ENCODE measurements around the gene MSX2.
"Not testable (repeated sequence)": the region's sequence is repeated elsewhere in the genome, so short reads cannot be mapped to it uniquely, and the experiment has no call there.

MSX2 gene

DNA sequence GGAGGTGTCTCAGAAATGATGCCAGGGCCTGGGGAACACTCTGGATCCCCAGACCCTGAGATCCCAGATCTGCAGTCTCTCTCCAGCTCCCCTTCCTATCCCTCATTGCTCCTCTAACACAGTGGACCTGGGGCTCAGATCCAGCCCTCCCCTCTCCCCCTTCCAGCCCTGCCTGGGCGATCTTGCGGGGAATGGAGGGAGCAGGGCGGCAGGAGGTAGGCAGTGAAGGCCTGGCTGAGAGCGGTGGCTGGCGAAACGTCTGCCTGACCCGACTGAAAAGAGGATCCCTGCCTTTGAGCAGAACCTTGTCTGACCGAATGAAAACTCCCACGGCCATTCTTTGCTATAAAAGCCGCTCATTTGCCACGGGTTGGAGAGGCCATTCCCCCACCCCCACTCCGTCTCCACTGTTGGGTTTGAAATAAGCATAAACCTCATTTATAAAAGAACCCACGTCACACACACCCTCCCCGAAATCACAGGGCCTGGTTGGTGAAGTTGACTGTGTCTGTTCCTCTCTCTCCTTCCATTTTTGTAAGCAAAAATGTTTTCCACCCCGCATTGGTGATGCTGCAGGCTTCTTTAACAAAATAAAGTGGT is 8.8 kb downstream of the MSX2 start:
- no peak for DNase-seq (ENCODE audit: low read depth in 2 of 2)

DNA sequence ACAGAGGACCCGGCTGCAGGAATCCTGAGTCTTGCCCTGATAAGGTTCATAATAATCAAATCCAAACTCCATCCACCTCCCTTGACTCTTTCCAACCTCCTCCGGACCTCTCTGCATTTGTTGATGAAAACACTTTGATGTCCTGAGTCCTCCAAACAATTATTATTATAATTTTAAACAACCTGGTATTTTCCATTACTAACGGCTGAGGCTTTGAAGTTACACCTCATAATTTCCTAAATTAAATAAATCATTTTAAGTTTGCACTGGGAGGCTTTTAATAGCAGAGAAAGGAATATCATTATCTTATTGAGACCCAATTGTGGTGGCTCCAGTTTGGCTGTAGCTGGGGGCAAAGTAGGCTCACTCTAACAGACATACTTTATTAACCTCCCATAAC is 9.5 kb downstream of the MSX2 start:
- no peak for DNase-seq (ENCODE audit: low read depth in 2 of 2)

DNA sequence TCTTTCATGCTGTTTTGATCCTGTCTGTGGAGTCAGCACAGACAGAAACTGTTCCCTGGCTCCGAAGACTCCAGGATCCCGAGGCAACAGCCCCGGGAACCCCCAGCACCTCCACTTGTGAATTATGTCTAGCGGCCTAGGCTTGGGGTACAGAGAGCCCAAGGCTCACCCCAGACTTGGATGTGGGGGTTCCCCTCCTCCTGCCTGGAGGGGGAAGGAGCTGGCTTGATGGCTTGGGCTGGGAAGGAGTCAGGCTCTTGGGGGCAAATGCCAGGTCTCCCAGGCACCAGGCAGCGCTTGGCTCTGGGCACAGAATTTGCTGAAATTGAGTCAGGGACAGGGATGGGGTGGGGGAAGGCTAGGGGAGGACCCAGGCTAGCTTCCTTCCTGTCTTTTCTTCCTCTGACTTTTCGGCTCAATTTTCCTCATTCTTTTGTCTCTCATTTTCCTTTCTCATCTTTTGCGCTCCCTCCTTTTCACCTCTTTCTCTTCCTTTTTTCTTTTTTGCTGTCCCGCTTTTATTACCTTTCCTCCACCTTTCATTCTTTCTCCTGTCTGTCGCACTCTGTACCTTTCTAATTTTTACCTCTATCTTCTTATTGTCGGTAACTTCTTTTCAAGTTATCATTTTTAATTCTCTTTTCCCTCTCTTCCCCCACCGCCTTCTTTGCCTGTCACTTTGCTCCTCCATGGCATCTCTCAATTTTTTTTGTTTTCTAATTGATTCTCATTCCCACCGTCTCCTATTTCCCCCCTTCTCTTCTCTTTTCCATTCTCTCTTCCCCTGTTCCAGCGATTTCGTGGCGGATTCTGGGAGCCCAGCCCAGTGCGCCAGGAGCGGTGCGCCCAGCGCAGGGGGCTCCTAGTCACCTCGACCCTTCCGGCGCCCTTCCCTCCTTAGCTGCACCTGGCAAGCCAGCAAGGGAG is 10.5 kb downstream of the MSX2 start:
- DNase-seq (ENCODE audit: low read depth in 2 of 2): no peak

DNA sequence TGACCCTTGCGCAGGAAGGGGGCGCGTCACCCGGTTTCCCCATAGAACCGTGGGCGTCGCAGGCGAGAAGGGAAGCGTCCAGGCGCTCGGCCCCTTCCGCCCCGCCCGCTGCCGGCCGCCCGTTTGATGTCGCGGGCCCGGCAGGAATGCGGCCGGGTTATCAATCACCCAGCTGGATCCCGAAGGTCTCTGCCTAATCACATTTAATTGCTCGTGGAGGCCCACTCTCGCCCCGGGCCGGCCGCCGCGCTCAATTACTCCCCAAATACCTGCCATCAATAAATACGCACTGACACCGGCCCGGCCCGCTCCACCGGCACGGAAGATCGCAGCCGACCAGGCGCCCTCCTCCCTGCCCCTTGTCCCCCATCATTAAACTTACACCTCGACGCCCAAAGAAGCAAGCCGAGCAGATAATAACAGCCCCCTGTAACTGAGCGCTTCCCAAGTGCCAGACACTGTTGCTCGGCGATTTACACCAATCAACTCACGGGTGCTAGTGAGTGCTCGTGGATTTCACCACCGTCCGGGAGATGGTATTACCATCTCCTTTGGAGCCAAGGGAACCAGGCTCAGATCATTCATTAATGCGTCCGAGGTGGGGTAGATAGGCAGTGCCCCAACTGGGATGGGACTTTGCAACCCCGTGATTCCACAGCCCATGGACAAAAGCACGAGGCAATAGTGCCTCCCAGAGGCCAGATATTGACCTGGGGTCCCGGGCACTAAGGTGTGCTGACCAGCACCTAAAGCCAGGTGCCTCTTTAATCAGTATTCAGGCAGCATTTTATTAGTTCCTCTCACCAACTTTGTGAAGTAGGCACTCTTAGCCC is 11.3 kb downstream of the MSX2 start:
- DNase-seq (ENCODE audit: low read depth in 2 of 2): no peak

DNA sequence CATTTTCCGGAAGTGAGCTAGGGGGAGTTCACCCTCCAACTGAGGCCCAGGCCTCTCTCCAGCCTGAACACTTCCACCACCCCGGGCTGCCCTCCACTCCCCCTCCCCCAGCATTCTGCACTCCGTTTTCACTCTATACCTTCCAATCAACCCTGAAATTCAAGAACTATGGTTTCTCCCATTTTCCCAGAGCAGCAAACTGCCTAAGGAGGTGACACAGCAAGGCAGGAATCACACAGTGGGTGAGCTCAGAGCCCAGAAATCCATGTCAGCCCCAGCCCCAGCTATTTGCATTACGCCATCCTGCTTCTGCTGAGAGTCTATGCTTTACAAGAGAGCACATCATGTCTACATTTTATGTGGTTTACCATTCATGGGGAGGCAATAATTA is 11.9 kb downstream of the MSX2 start:
- DNase-seq (ENCODE audit: low read depth in 2 of 2): no peak

DNA sequence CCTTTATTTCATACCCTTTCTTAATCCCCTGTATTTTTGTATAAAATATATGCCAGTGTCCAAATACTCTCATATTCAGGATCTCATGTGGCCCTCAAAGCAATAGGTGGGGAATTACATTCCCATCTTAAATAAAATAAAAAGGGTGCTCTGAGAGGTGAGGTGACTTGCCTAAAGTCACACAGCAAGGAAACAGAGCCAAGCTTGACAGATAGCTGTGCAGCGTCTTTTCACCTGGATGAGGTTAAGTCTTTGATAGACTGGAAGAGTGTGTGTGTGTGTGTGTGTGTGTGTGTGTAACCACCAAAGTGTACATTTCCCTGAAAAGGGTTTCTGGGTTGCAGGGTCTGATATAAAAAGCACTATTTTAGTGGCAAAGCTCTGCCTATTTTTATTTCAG is 12.4 kb downstream of the MSX2 start:
- DNase-seq (ENCODE audit: low read depth in 2 of 2): no peak

DNA sequence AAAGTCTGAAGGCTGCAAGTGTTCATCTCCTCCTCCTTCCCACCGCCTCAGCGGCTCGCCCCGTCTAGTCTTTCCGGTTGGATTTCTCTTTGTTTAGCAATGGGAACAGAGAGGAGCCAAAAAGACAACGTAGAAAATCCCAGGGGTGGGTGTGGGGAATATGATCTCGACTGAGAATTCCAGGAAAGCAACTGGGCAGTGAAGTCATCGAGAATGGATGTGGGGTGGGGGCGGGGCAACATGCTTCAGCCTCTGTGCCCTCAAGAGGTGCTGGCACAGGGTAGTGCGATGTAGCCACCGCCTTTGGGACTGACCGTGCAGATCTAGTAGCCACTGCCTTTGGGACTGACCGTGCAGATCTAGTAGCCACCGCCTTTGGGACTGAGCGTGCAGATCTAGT is 12.9 kb downstream of the MSX2 start:
- no peak for DNase-seq (ENCODE audit: low read depth in 2 of 2)

DNA sequence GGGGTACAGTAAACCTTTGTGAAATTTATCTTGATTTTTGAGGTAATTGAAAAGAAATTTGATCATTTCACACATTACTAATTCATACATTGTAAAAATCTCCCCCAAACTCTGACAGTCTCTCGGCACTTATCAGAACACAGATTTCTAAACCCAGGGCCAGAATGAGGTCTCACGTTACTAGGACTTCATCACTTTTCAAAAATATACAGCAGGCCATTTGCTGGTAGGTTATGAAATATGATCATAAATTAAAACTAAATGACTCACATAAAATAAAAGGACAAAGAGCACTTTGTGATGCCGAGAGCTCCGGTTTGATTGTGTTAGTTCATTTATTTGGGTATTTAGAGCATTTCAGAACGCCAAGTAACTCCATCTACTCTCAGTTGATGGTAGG is 17.0 kb downstream of the MSX2 start:
- no peak for DNase-seq (ENCODE audit: low read depth in 2 of 2)

DNA sequence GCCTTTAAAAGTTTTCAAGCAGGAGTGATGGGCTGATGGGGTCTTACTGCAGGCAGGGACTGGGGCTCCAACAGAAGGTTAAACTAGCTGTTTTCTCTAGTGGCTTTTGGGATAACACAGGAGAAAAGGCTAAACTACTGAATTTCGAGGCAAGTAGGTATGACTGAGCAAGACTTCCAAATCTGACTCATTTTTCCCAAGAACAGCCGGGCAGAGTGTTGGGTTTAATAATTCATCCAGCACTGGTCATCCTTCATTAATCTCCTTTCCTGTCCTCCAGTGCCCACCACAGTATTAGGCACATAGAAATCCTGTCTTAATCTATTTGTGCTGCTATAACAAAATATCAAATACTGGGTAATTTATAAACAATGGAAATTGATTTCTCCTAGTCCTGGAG is 20.5 kb downstream of the MSX2 start:
- DNase-seq (ENCODE audit: low read depth in 2 of 2): no peak

DNA sequence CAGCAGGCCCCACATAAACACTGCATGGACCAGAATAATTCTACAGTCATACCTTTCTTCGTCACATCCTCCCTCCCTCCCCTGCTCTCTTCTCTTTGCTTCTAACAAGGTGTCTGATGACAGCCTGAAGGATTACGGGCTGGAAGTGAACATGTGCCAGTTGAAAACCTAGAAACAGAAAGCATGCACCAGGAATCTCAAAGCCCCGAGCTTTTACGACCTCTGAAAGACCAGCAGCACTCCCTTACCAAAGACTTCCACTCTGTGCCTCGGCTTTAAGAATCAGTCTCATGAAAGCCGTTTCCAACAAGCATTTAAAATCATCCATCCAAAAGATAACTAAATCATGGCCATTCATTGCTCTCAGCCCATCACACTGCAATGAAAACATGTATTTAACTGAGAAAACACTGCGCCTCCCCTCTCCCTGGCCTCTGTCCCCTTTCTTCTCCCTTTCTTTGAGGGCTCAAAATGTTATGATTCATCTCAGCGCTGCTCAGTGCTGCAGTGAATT is 21.3 kb downstream of the MSX2 start:
- DNase-seq (ENCODE audit: low read depth in 2 of 2): no peak

DNA sequence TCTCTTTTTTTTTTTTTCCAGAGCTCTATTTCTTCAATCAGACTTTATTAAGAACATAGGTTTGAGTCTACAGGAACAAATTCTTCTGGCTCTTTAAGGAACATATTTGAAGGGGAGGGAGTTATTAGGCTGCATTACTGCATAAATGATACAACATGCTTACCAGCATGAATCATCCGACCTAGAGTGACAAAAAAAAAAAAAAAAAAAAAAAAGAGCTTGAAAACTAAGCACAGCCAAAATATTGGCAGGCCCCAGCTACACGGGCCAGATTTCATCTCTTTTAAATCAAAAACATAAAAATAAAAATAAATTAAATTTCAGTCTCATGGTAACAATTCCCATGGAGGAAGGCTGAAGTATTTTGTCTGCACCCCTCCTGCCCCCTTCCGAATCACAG is 26.3 kb downstream of the MSX2 start:
- no peak for DNase-seq (ENCODE audit: low read depth in 2 of 2)

DNA sequence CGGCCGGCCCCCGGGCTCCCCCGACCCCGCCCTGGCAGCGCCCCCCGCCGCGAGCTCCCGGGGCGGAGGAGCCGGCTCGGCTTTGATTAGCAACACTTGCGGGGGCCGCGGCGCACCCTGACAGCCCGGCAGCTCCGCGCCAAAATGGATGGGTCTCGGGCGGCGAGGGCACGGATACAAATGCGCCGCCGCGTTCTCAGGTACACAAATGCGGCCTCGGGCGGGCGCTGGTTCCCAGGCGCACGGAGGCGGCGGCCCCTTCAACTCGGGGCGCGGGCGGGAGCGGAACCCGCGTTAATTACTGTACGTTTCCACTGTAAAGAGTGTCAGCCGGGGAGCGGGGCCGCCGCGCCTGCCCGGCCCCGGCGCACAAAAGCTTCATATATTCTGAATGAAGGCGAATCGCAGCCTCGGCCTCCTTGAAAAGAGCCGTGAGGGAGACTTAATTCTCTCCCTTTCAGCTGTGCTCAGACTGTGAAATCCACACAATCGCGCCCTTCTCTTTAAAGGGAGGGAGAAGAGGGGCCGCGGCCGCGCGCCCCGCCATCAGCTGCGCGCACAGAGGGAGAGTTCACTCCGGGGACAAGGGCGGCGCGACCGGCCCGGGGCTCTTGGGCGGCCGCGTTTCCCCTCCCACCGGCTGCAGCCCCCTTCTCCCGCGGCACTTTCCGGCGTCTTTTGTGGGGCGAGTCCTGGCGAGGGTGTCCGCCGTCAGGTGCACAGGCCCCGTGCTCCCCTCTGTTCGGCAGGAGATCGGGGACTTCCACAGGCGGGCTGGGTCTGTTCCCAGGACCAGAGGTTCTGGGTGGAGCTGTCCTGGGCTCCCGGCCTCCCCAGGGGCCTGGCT is 27.0 kb downstream of the MSX2 start:
- no peak for DNase-seq (ENCODE audit: low read depth in 2 of 2)

DNA sequence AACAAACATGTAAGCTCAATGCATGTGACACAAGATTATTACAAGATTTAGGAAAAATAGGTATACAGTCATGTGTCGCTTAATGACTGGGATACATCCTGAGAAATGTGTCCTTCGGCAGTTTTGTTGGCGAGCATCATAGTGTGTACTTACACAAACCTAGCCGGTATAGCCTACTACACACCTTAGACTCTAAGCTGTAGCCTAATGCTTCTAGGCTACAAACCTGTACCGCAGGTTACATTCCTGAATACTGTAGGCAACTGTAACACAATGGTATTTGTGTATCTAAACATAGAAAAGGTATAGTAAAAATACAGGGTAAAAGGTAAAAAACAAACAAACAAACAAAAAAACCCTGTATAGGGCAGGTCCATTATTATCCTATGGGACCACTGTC is 27.7 kb downstream of the MSX2 start:
- no peak for DNase-seq (ENCODE audit: low read depth in 2 of 2)

DNA sequence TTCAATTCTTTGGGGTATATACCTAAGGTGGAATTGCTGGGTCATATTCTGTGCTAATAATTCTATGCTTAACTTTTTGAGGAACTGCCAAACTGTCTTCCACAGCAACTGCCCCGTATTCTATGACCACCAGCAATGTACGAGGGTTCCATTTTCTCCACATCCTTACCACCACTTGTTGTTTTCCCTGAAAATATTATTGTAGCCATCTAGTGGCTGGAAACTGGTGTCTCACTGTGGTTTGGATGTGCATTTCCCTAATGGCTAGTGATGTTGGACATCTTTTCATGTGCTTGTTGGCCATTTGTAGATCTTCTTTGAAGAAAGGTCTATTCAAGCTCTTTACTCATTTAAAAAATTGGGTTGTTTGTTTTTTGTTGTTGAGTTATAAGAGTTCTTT is 30.7 kb downstream of the MSX2 start:
- no peak for DNase-seq (ENCODE audit: low read depth in 2 of 2)

DNA sequence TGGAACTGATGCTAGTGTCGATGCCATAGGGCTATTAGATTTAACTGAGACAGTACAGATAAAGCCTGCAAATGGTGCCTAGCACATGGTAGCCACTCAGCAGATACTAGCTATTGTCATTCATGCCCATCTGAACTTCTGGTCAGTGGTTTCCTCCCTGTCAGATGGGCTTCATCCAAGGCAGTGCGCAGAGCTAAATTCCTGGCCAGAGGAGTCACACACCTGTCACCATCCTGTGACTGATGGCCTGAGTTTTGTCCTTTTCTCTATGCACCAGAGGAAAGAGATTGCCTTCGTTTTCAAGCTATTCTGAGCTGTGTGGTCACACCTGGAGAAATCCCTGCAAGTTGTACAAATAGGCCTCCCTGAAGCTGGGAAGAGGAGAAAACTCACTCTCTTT is 34.7 kb downstream of the MSX2 start:
- DNase-seq (ENCODE audit: low read depth in 2 of 2): no peak

DNA sequence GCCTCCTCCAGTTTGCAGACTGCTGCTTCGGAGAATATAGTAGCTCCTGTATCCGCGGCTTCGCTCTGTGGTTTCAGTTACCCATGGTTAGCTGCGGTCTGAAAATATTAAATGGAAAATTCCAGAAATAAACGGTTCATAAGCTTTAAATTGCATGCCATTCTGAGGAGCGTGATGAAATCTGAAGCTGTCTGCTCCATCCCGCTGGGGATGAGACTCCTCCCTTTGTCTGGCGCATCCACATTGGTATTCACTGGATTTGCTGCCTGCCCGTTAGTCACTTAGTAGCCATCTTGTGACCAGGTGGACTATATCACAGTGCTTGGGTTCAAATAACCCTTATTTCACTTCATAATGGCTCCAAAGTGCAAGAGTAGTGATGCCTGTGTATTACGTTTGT is 36.3 kb downstream of the MSX2 start:
- no peak for DNase-seq (ENCODE audit: low read depth in 2 of 2)

DNA sequence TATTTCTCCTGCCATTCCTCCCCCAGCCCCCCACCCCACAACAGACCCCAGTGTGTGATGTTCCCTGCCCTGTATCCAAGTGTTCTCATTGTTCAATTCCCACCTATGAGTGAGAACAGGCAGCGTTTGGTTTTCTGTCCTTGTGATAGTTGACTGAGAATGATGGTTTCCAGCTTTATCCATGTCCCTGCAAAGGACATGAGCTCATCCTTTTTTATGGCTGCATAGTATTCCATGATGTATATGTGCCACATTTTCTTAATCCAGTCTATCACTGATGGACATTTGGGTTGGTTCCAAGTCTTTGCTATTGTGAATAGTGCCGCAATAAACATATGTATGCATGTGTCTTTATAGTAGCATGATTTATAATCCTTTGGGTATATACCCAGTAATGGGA is 37.0 kb downstream of the MSX2 start:
- DNase-seq (ENCODE audit: low read depth in 2 of 2): not testable (repeated sequence)

DNA sequence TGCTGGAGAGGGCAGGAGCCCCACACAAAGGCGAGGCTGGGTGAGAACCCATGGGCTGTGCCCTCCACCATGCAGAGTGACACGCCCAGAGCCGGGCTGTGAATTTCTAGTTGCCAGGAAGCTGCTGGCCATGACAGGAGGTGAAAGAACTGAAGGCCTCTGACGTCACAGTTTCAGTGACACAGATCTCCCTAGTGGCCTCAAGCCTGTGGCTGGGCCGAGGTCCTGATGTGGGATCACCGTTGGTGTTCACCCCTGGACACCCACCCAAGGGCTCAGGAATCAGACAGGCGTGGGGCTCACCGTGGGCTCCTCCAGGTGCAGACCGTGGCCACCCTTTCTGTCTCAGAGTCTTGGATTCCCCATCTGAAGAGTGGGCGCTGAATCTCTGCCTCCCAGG is 39.9 kb downstream of the MSX2 start:
- no peak for DNase-seq (ENCODE audit: low read depth in 2 of 2)

DNA sequence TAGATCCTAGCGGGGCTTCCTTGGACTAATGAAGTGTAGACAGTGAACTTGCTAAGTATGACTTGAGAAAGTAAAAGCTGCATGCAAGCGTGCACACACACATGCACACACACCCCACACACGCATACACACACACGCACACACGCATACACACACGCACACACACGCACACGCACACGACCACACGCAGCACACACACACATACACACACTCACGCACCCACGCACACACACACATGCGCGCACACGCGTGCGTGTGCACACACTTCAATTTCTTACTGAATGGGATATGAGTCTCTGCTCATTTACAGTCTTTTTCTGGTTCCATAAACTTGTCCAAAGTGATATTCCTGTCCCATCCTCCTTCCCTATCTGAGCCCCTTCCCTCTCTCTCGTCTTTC is 41.2 kb downstream of the MSX2 start:
- DNase-seq (ENCODE audit: low read depth in 2 of 2): no peak

DNA sequence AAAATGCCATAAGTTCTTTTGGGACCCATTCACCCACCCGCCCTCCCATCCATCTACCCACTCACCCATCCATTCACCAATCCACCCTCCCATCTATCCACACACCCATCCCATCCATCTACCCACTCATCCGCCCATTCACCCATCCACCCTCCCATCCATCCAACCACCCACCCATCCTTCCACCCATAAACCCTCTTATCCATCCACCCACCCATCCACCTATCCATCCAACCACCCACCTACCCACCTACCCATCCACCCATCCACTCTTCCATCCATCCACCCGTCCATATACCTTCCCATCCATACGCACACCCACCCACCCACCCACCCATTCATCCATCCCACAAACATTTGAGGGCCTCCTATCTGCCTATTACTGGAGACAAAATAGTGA is 43.3 kb downstream of the MSX2 start:
- no peak for DNase-seq (ENCODE audit: low read depth in 2 of 2)

DNA sequence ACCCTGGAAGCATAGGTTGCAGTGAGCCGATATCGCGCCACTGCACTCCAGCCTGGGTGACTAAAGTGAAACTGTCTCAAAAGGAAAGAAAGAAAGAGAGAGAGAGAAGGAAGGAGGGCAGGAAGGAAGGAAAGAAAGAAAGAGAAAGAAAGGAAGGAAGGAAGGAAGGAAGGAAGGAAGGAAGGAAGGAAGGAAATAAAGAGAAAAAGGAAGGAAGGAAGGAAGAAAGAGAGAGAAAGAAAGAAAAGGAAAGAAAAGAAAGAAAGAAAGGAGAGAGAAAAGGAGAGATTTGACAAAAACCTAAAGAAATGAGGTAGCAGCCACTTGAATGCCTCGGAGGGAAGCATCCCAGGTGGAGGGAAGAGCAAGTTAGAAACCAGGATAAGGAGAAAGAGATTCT is 44.6 kb downstream of the MSX2 start:
- DNase-seq (ENCODE audit: low read depth in 2 of 2): no peak

DNA sequence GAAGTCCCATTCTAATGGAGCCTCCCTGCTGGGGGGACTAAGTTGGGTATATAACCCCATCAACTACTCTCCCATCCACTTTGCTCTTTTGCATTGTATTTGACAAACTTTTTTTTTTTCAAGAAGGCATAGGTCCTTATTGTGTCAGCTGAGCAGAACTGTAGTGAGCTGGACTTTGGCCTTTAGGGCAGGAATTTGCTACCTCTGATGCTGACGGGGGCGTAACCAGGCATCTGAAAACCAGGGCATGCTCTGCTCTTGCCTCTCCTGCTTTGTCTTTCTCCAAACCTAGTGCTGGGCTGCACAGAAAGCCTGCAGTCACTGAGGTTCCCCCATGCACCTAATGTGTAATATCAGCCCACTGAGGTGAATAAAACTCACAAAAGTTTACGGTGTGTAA is 49.0 kb downstream of the MSX2 start:
- DNase-seq (ENCODE audit: low read depth in 2 of 2): no peak
